Smooth muscle cell (in vitro differentiated cells): Measurements from ENCODE around the gene PADI2. TPM values are rescaled to one million over a fixed set of nuclear protein-coding genes. Genes with fewer than 3 reads are reported as not detected.

Experiments used
- DNase-seq: peaks from one replicate; lab custom pipeline; 2025; ENCODE audit not compliant: unreplicated experiment; lab: John Stamatoyannopoulos, UW
- H2AFZ ChIP-seq: fragments of 200-600 bp; sonication (generic); 2 replicates; pipeline ENCODE4 v1.6.0; 2016; ENCODE audit warnings: antibody characterized with exemption, low read depth, mild to moderate bottlenecking
- H3F3A ChIP-seq: fragments of 200-600 bp; sonication (generic); 2 replicates; pipeline ENCODE4 v1.6.0; 2017; ENCODE audit warnings: antibody characterized with exemption, low read depth
- H3K27ac ChIP-seq: fragments of 200-600 bp; sonication (generic); 2 replicates; pipeline ENCODE4 v1.5.1; 2016; ENCODE audit warnings: low read depth, mild to moderate bottlenecking
- H3K27me3 ChIP-seq: fragments of 200-600 bp; sonication (generic); 2 replicates; pipeline ENCODE4 v1.6.1; 2016; ENCODE audit warnings: low read depth, mild to moderate bottlenecking
- H3K36me3 ChIP-seq: fragments of 200-600 bp; sonication (generic); 2 replicates; pipeline ENCODE4 v1.5.1; 2016; ENCODE audit warnings: low read depth
- H3K4me1 ChIP-seq: fragments of 200-600 bp; sonication (generic); 2 replicates; pipeline ENCODE4 v1.5.1; 2016; ENCODE audit warnings: low read depth
- H3K4me2 ChIP-seq: fragments of 200-600 bp; sonication (generic); 2 replicates; pipeline ENCODE4 v1.6.0; 2016; ENCODE audit warnings: mild to moderate bottlenecking
- H3K4me3 ChIP-seq: fragments of 200-600 bp; sonication (generic); 2 replicates; pipeline ENCODE4 v1.5.1; 2016; ENCODE audit warnings: mild to moderate bottlenecking
- H3K79me2 ChIP-seq: fragments of 200-600 bp; sonication (generic); 2 replicates; pipeline ENCODE4 v1.6.0; 2016; ENCODE audit warnings: low read depth, mild to moderate bottlenecking
- H3K9ac ChIP-seq: fragments of 200-600 bp; sonication (generic); 2 replicates; pipeline ENCODE4 v1.6.0; 2016; ENCODE audit warnings: low read depth
- H3K9me3 ChIP-seq: fragments of 200-600 bp; sonication (generic); replicated peaks from 2 replicates; pipeline ENCODE4 v1.5.1; 2016; ENCODE audit warnings: low read depth
- H4K20me1 ChIP-seq: fragments of 200-600 bp; sonication (generic); 2 replicates; pipeline ENCODE4 v1.6.0; 2016; ENCODE audit warnings: low read depth
- WGBS: methylation state at CpG from one replicate; pipeline ENCODE4 v1.1.7; 2016; ENCODE audit warnings: low lambda C conversion rate; 5-methylcytosine and 5-hydroxymethylcytosine counted together
- polyA plus RNA-seq: library from polyadenylated mRNA; unstranded; fragments of >200 nt; fragmentation: Nextera tagmentation; extraction: Ambion mirVana; gene quantifications from 2 replicates; pipeline ENCODE4 v1.2.1, GENCODE V29; 2016
- total RNA-seq: library from RNA; depleted of rRNA; stranded (reverse); fragments of >200 nt; gene quantifications from 2 replicates; pipeline ENCODE4 v1.2.3, GENCODE V29; 2014
- TF ChIP-seq, protein P1 (sequence below): fragments of 200-600 bp; sonication (generic); IDR thresholded peaks from 2 replicates; pipeline ENCODE4 v1.5.1; 2017; ENCODE audit warnings: borderline replicate concordance, mild to moderate bottlenecking, antibody characterized with exemption; ENCODE audit not compliant: insufficient read depth, poor library complexity, severe bottlenecking

PADI2 gene
- total and polyA plus RNA-seq, 2 experiments from 2014 or later: not detected

DNA sequence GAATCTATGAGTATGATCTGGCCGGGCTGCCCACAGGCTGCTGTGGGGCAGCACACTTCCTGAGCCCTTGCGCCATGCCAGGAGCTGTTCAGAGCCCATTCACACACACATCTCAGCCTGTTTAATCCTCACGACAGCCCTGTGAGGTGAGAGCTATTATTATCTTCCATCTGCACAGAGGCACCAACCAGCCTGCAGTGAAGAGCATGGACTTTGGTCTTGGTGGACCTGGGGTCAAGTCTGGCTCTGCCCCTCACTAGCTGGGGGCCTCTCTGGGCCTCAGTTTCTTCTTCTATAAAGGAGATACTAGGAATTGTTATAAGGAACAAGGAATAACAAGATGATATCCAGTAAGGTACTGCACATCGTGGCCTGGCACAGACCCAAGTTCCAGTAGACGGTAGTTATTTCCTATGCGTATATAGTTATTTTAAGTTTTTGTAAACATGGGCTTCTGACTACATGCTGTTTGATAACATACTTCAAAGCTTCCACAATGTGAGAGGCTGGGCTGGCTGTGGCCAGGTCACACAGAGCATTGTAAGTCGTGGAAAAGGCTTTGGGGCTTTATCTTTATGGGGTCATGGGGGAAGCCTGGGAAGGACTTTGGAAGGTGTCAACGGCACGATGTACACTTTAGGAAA is 3.4 kb upstream of the PADI2 start:
- 42% methylated on average over 9 of the region's 9 CpGs for WGBS

DNA sequence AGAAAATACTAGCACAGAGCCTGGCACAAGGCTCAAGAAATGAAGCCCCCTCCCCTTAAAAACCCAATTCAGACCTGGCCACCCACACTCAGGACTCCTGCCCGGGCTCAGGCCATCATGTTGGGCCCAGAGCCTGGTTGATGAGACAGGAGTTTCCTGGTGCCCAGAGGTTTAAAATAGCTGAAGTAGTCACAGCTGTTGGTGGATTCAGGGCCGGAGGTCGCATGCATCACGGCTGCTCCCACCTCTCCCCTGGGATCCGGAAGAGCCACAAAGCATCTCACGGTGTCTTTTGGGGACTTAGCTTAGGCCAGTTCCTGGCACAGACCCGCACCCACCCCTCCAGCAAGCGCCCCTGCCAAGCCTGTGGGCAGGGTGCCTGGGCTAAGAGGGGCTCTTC is 2.6 kb upstream of the PADI2 start:
- WGBS: 92% methylated on average over 8 of the region's 8 CpGs
- Histone ChIP-seq H3K36me3 (no peaks in the 10 kb centered on the region), H3K9ac (no peak overlapping the region), H2AFZ (no peak overlapping the region), H4K20me1 (no peaks in the 10 kb centered on the region), H3K27ac (no peak overlapping the region), H3K4me3 (no peak overlapping the region), H3F3A (no peaks in the 10 kb centered on the region), H3K79me2 (no peaks in the 10 kb centered on the region), H3K4me1 (peaks cover 12% of the 10 kb centered on the region), H3K9me3 (no peaks in the 10 kb centered on the region), H3K27me3 (peaks cover 31% of the 10 kb centered on the region), H3K4me2 (no peak overlapping the region)
- no peak for DNase-seq
- TF ChIP-seq, protein P1, sequence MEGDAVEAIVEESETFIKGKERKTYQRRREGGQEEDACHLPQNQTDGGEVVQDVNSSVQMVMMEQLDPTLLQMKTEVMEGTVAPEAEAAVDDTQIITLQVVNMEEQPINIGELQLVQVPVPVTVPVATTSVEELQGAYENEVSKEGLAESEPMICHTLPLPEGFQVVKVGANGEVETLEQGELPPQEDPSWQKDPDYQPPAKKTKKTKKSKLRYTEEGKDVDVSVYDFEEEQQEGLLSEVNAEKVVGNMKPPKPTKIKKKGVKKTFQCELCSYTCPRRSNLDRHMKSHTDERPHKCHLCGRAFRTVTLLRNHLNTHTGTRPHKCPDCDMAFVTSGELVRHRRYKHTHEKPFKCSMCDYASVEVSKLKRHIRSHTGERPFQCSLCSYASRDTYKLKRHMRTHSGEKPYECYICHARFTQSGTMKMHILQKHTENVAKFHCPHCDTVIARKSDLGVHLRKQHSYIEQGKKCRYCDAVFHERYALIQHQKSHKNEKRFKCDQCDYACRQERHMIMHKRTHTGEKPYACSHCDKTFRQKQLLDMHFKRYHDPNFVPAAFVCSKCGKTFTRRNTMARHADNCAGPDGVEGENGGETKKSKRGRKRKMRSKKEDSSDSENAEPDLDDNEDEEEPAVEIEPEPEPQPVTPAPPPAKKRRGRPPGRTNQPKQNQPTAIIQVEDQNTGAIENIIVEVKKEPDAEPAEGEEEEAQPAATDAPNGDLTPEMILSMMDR: no peak

More for the DNA sequence above, 3.4 kb upstream of the PADI2 start:
- H3K9ac ChIP-seq: no peak overlapping the region
- H3K79me2 ChIP-seq: no peaks in the 10 kb centered on the region
- H3K27ac ChIP-seq: no peak overlapping the region
- TF ChIP-seq, protein P1: no peak
- H3K4me2 ChIP-seq: no peak overlapping the region
- H2AFZ ChIP-seq: no peak overlapping the region
- H3K4me1 ChIP-seq: peaks cover 12% of the 10 kb centered on the region
- peaks cover 24% of the 10 kb centered on the region for H3K27me3 ChIP-seq
- H3K36me3 ChIP-seq: no peaks in the 10 kb centered on the region
- no peaks in the 10 kb centered on the region for H4K20me1 ChIP-seq
- H3K9me3 ChIP-seq: no peaks in the 10 kb centered on the region
- no peak for DNase-seq
- no peak overlapping the region for H3K4me3 ChIP-seq
- H3F3A ChIP-seq: no peaks in the 10 kb centered on the region

DNA sequence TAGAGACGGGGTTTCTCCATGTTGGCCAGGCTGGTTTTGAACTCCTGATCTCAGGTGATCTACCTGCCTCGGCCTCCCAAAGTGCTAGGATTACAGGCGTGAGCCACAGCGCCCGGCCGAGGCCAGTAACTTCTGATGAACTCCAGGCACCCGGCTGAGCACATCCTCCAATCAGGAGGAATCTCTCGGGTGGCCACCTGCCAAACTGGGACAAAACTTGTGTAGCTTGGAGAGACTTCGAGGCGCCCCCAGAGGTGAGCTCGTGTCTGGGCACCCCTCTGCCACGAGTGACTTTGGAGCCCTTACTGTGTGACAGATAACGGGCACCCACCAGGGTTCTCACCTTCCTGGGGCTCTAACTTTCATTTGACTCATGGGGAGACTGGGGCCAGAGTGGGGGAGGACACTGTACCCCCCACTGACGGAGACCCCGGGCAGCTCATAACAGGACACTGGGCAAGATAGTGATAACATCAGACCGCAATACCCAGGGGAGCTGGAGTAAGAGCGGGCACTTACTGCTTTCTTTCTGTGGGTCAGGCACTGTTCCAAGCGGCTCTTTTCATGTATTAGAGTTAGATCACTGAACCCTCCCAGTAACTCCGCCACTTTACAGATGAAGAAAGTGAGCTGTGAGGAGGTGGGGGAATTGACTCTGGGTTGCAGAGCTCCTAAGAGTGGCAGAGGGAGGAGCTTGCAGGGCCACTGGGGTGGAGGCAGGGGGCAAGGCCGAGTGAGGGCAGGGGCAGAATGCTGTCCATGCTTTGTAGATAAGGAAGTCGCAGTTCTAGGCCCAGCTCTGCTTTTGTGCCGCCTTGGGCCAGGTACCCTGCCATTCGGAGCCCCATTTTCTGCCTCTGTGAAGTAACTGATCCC is 1.9 kb upstream of the PADI2 start:
- Histone ChIP-seq H2AFZ (no peak overlapping the region), H3K4me2 (no peak overlapping the region), H3K9ac (no peak overlapping the region), H3K27ac (no peak overlapping the region), H3F3A (no peaks in the 10 kb centered on the region), H3K79me2 (no peaks in the 10 kb centered on the region), H3K4me1 (peaks cover 12% of the 10 kb centered on the region), H3K4me3 (no peak overlapping the region), H3K9me3 (no peaks in the 10 kb centered on the region), H4K20me1 (no peaks in the 10 kb centered on the region), H3K36me3 (no peaks in the 10 kb centered on the region), H3K27me3 (peaks cover 37% of the 10 kb centered on the region)
- TF ChIP-seq, protein P1: no peak
- WGBS: 90% methylated on average over 23 of the region's 23 CpGs
- DNase-seq: no peak
